Gastrocnemius medialis (tissue), 4 donors: ENCODE measurements around the gene SLF1.

Experiments
- CTCF ChIP-seq, 5 experiments: fragments of 450-650 bp in 3 of 5; fragments of 200-600 bp in 2 of 5; sonication (generic) in 2 of 5; IDR thresholded peaks in 4 of 5; conservative IDR thresholded peaks in 1 of 5; 1 replicate in 4 of 5; 2 replicates in 1 of 5; pipeline ENCODE4 v1.5.1; 2016 to 2019; ENCODE audit warnings: antibody characterized with exemption in 5 of 5, mild to moderate bottlenecking in 3 of 5, moderate library complexity in 3 of 5
- POLR2A ChIP-seq, 2 donors: fragments of 450-650 bp; IDR thresholded peaks; one replicate each; pipeline ENCODE4 v1.6.1; 2017; ENCODE audit warnings: antibody characterized with exemption in 2 of 2, mild to moderate bottlenecking in 2 of 2, moderate library complexity in 2 of 2

GRCh38 chr5:94702729-94703128 is 84.3 kb downstream of the SLF1 start:
- TF ChIP-seq POLR2A (IDR thresholded peaks at IDR 0.05) (no peak), CTCF (IDR thresholded peaks at IDR 0.05 in 4 of 5, conservative IDR thresholded peaks at IDR 0.05 in 1 of 5) (no peak)
